GM13976 (cell line): ENCODE data around the gene HMX1.

Experiments used
- DNase-seq: peaks from one replicate; pipeline ENCODE4 v3.0.0; 2012; ENCODE audit warnings: low spot score
- CTCF ChIP-seq: IDR thresholded peaks from 2 replicates; pipeline ENCODE4 v1.5.1; 2012; ENCODE audit warnings: borderline replicate concordance, mild to moderate bottlenecking; ENCODE audit not compliant: insufficient read depth; ENCODE audit errors: extremely low read depth, missing control alignments, control extremely low read depth
- in situ Hi-C: fragments of 300-500 bp; cut with MboI; formaldehyde crosslinking; loops from one replicate; pipeline ENCODE4 v1.12.0; 2022; ENCODE audit warnings: low sequenced_read_pairs, mixed read lengths, inconsistent platforms; ENCODE audit not compliant: unreplicated experiment

The HMX1 gene

GRCh38 chr4:8882239-8882638, 10.6 kb upstream of the HMX1 start:
- DNase-seq, result no peak
- in situ Hi-C loops, result no loop called here
- TF ChIP-seq CTCF, result no peak

- no peak for TF ChIP-seq CTCF
- in situ Hi-C loops, result no loop called here
Measured at GRCh38 chr4:8880851-8881250, 9.2 kb upstream of the HMX1 start.

GRCh38 chr4:8879574-8879973, 7.9 kb upstream of the HMX1 start:
- in situ Hi-C loops, result no loop called here
- DNase-seq, result no peak
- no peak for TF ChIP-seq CTCF

More at GRCh38 chr4:8880851-8881250, 9.2 kb upstream of the HMX1 start:
- DNase-seq, result no peak

GRCh38 chr4:8878421-8878820, 6.8 kb upstream of the HMX1 start:
- no peak for TF ChIP-seq CTCF
- no peak for DNase-seq
- in situ Hi-C loops, result no loop called here

- no peak for TF ChIP-seq CTCF
- in situ Hi-C loops, result no loop called here
- no peak for DNase-seq
Measured at GRCh38 chr4:8877780-8878040, 6.1 kb upstream of the HMX1 start.

GRCh38 chr4:8876982-8877779, 5.5 kb upstream of the HMX1 start:
- TF ChIP-seq CTCF, result no peak
- in situ Hi-C loops, result no loop called here
- DNase-seq, result no peak
